ENCODE data around the gene MIA2. TPM values are rescaled to one million over a fixed set of nuclear protein-coding genes. Genes with fewer than 3 reads are reported as not detected.
"Not testable (repeated sequence)": the region's sequence is repeated elsewhere in the genome, so short reads cannot be mapped to it uniquely, and the experiment has no call there.

Gene MIA2
- total RNA-seq, 8 experiments from 2014 or later: 8.2 to 28.5 (median 20.3) TPM

GRCh38 chr14:39240769-39241168, 7.1 kb downstream of the MIA2 start:
- Histone ChIP-seq H3K4me1 (replicated peaks in 1 of 2) (no peaks in the 10 kb centered on the region), H3K27ac (no peak overlapping the region), H3K4me3 (no peak overlapping the region)
- 86 to 100% (median 100%) methylated on average over 1 of the region's 1 CpG; no CpG with 5 or more reads in 3 of the 10 experiments for WGBS, 10 experiments
- in situ Hi-C loops (cut with MboI; ENCODE audit: low pct_unique_long_range_greater_than_20kb in 2 of 9, low sequenced_read_pairs in 9 of 9, unreplicated experiment in 9 of 9): no loop called here
- no peak for ATAC-seq (replicated peaks in 6 of 8)

DNA sequence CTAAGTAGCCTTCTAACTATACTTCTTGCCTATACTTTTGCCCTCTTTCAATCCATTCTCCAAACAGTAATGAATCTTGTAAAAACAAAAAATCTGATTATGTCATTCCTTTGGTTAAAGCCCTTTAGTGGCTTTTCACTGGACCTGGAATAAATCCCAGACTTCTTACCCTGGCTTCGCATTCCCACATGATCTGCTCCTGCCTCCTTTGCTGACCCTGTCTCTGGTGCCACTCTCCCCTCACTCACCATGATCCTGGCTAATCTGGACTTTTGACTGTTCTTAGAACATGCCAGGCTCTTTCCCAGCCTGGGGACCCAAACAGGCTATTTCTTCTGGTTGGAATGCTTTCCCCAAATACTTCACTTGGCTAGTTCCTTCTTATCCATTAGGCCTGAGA, 7.9 kb downstream of the MIA2 start:
- H3K4me3 ChIP-seq: no peak overlapping the region

GRCh38 chr14:39243831-39244230, 10.1 kb downstream of the MIA2 start:
- Histone ChIP-seq H3K27ac (no peak overlapping the region), H3K4me3 (no peak overlapping the region), H3K4me1 (replicated peaks in 1 of 2) (no peaks in the 10 kb centered on the region)
- in situ Hi-C loops (cut with MboI; ENCODE audit: low pct_unique_long_range_greater_than_20kb in 2 of 9, low sequenced_read_pairs in 9 of 9, unreplicated experiment in 9 of 9): no loop called here
- 40 to 92% (median 58%) methylated on average over 1 to 3 of the region's 3 CpGs; no CpG with 5 or more reads in 4 of the 10 experiments for WGBS, 10 experiments
- no peak for ATAC-seq (replicated peaks in 6 of 8)

More for the DNA sequence above, 7.9 kb downstream of the MIA2 start:
- H3K27ac ChIP-seq: no peak overlapping the region
- in situ Hi-C loops (cut with MboI; ENCODE audit: low pct_unique_long_range_greater_than_20kb in 2 of 9, low sequenced_read_pairs in 9 of 9, unreplicated experiment in 9 of 9): no loop called here
- no peak for ATAC-seq (replicated peaks in 6 of 8)
- no peaks in the 10 kb centered on the region for H3K4me1 ChIP-seq (replicated peaks in 1 of 2)
- 20 to 100% (median 80%) methylated on average over 1 of the region's 1 CpG; no CpG with 5 or more reads in 6 of the 10 experiments for WGBS, 10 experiments

DNA sequence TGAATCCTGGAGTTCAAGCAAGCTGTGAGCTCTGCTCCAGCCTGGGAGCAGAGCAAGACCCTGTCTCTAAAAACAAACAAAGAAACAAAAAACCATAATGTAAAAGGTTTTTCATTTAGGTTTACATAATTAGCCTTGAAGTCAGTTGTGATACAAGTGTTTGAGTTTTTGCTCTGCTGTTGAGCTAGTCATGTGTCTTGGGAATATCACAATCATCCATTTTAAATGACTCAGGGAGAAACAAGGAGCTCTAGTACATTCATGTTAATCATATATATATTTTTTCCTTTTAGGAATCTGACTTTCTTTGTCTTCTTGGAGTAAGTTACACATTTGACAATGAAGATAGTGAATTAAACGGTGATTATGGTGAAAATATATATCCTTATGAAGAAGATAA, 12.9 kb downstream of the MIA2 start:
- in situ Hi-C loops (cut with MboI; ENCODE audit: low pct_unique_long_range_greater_than_20kb in 2 of 9, low sequenced_read_pairs in 9 of 9, unreplicated experiment in 9 of 9): no loop called here
- ATAC-seq (replicated peaks in 6 of 8): no peak
- WGBS, 10 experiments: 50 to 100% (median 80%) methylated on average over 1 of the region's 1 CpG
- H3K4me1 ChIP-seq (replicated peaks in 1 of 2): no peaks in the 10 kb centered on the region
- H3K27ac ChIP-seq: no peak overlapping the region
- no peak overlapping the region for H3K4me3 ChIP-seq

GRCh38 chr14:39247256-39247655, 13.5 kb downstream of the MIA2 start:
- Histone ChIP-seq H3K4me1 (replicated peaks in 1 of 2) (no peaks in the 10 kb centered on the region), H3K27ac (no peak overlapping the region), H3K4me3 (no peak overlapping the region)
- 0 to 100% (median 63%) methylated on average over 1 of the region's 1 CpG; no CpG with 5 or more reads in 2 of the 10 experiments for WGBS, 10 experiments
- in situ Hi-C loops (cut with MboI; ENCODE audit: low pct_unique_long_range_greater_than_20kb in 2 of 9, low sequenced_read_pairs in 9 of 9, unreplicated experiment in 9 of 9): no loop called here
- ATAC-seq (replicated peaks in 6 of 8): peak in 2 of 8 experiments; percentile 33 to 38

GRCh38 chr14:39251547-39251946, 17.8 kb downstream of the MIA2 start:
- no peaks in the 10 kb centered on the region for H3K4me1 ChIP-seq (replicated peaks in 1 of 2)
- in situ Hi-C loops (cut with MboI; ENCODE audit: low pct_unique_long_range_greater_than_20kb in 2 of 9, low sequenced_read_pairs in 9 of 9, unreplicated experiment in 9 of 9): no loop called here
- no peak overlapping the region for H3K4me3 ChIP-seq
- H3K27ac ChIP-seq: no peak overlapping the region
- ATAC-seq (replicated peaks in 6 of 8): no peak

DNA sequence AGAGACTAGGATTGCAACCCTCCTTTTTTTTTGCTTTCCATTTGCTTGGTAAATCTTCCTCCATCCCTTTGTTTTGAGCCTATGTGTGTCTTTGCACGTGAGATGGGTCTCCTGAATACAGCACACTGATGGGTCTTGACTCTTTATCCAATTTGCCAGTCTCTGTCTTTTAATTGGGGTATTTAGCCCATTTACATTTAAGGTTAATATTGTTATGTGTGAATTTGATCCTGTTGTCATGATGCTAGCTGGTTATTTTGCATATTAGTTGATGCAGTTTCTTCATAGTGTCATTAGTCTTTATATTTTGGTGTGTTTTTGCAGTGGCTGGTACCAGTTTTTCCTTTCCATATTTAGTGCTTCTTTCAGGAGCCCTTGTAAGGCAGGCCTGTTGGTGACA, 23.7 kb downstream of the MIA2 start:
- in situ Hi-C loops (cut with MboI; ENCODE audit: low pct_unique_long_range_greater_than_20kb in 2 of 9, low sequenced_read_pairs in 9 of 9, unreplicated experiment in 9 of 9); H3K27ac ChIP-seq; ATAC-seq (replicated peaks in 6 of 8); H3K4me1 ChIP-seq (replicated peaks in 1 of 2); H3K4me3 ChIP-seq: not testable (repeated sequence)
- 67 to 100% methylated on average over 1 of the region's 1 CpG; no CpG with 5 or more reads in 8 of the 10 experiments for WGBS, 10 experiments

GRCh38 chr14:39258782-39259545, 25.2 kb downstream of the MIA2 start:
- whole genome bisulfite sequencing, 10 experiments: 54 to 97% (median 81%) methylated on average over 2 to 7 of the region's 12 CpGs
- in situ Hi-C loops (cut with MboI; ENCODE audit: low pct_unique_long_range_greater_than_20kb in 2 of 9, low sequenced_read_pairs in 9 of 9, unreplicated experiment in 9 of 9): no loop called here

DNA sequence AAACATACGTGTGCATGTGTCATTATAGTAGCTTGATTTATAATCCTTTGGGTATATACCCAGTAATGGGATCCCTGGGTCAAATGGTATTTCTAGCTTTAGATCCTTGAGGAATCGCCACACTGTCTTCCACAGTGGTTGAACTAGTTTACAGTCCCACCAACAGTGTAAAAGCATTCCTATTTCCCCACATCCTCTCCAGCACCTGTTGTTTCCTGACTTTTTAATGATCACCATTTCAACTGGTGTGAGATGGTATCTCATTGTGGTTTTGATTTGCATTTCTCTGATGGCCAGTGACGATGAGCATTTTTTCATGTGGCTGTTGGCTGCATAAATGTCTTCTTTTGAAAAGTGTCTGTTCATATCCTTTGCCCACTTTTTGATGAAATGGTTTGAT, 26.4 kb downstream of the MIA2 start:
- in situ Hi-C loops (cut with MboI; ENCODE audit: low pct_unique_long_range_greater_than_20kb in 2 of 9, low sequenced_read_pairs in 9 of 9, unreplicated experiment in 9 of 9); ATAC-seq (replicated peaks in 6 of 8); H3K4me1 ChIP-seq (replicated peaks in 1 of 2); H3K27ac ChIP-seq; H3K4me3 ChIP-seq: not testable (repeated sequence)
- no CpG with 5 or more reads among the region's 3 CpGs for WGBS, 10 experiments

More at GRCh38 chr14:39258782-39259545, 25.2 kb downstream of the MIA2 start:
- no peak for ATAC-seq (replicated peaks in 6 of 8)
- no peaks in the 10 kb centered on the region for H3K4me1 ChIP-seq (replicated peaks in 1 of 2)
- H3K27ac ChIP-seq: no peak overlapping the region
- H3K4me3 ChIP-seq: no peak overlapping the region

- H3K4me3 ChIP-seq; in situ Hi-C loops (cut with MboI; ENCODE audit: low pct_unique_long_range_greater_than_20kb in 2 of 9, low sequenced_read_pairs in 9 of 9, unreplicated experiment in 9 of 9); ATAC-seq (replicated peaks in 6 of 8); H3K27ac ChIP-seq; H3K4me1 ChIP-seq (replicated peaks in 1 of 2): not testable (repeated sequence)
- WGBS, 10 experiments: 100% methylated on average over 1 of the region's 1 CpG; no CpG with 5 or more reads in 8 of the 10 experiments
Observed at GRCh38 chr14:39262214-39262613, 28.5 kb downstream of the MIA2 start.

- no peak for ATAC-seq (replicated peaks in 6 of 8)
- WGBS, 10 experiments: 67 to 100% (median 91%) methylated on average over 1 to 7 of the region's 7 CpGs
- in situ Hi-C loops (cut with MboI; ENCODE audit: low pct_unique_long_range_greater_than_20kb in 2 of 9, low sequenced_read_pairs in 9 of 9, unreplicated experiment in 9 of 9): no loop called here
Observed at GRCh38 chr14:39264057-39264456, 30.3 kb downstream of the MIA2 start.

GRCh38 chr14:39264558-39264957, 30.8 kb downstream of the MIA2 start:
- no peak overlapping the region for H3K4me3 ChIP-seq
- in situ Hi-C loops (cut with MboI; ENCODE audit: low pct_unique_long_range_greater_than_20kb in 2 of 9, low sequenced_read_pairs in 9 of 9, unreplicated experiment in 9 of 9): no loop called here
- no peak for ATAC-seq (replicated peaks in 6 of 8)
- peaks cover 2 to 17% of the 10 kb centered on the region in 2 donors for H3K4me1 ChIP-seq (replicated peaks in 1 of 2)
- H3K27ac ChIP-seq: no peak overlapping the region
- WGBS, 10 experiments: 71 to 100% (median 100%) methylated on average over 1 of the region's 1 CpG; no CpG with 5 or more reads in 4 of the 10 experiments

More at GRCh38 chr14:39264057-39264456, 30.3 kb downstream of the MIA2 start:
- Histone ChIP-seq H3K4me1 (replicated peaks in 1 of 2) (peaks cover 0 to 13% of the 10 kb centered on the region in 2 donors), H3K4me3 (no peak overlapping the region), H3K27ac (no peak overlapping the region)

GRCh38 chr14:39265033-39265432, 31.3 kb downstream of the MIA2 start:
- ATAC-seq (replicated peaks in 6 of 8): no peak
- peaks cover 3 to 18% of the 10 kb centered on the region in 2 donors for H3K4me1 ChIP-seq (replicated peaks in 1 of 2)
- 0 to 20% (median 0%) methylated on average over 1 to 2 of the region's 2 CpGs; no CpG with 5 or more reads in 2 of the 10 experiments for WGBS, 10 experiments
- H3K4me3 ChIP-seq: peak overlapping the region in 3 of 5 donors; percentile 14 to 79 (median 15)
- H3K27ac ChIP-seq: no peak overlapping the region
- in situ Hi-C loops (cut with MboI; ENCODE audit: low pct_unique_long_range_greater_than_20kb in 2 of 9, low sequenced_read_pairs in 9 of 9, unreplicated experiment in 9 of 9): no loop called here
